KOPT-K1 (cell line): ENCODE results near the gene FHIP1B.

Experiments used
- H3K27ac ChIP-seq: fragments of 200-600 bp; sonication (generic); 2 replicates; pipeline ENCODE4 v1.5.1; 2016; ENCODE audit warnings: antibody characterized with exemption, mild to moderate bottlenecking, low read depth, low read length; ENCODE audit not compliant: poor library complexity, severe bottlenecking
- H3K36me3 ChIP-seq: fragments of 200-600 bp; sonication (generic); 2 replicates; pipeline ENCODE4 v1.5.1; 2017; ENCODE audit warnings: antibody characterized with exemption, mild to moderate bottlenecking, low read length, moderate library complexity; ENCODE audit not compliant: insufficient read depth
- H3K9me3 ChIP-seq: fragments of 200-600 bp; sonication (generic); 2 replicates; pipeline ENCODE4 v1.5.1; 2017; ENCODE audit warnings: antibody characterized with exemption, low read length, mild to moderate bottlenecking; ENCODE audit not compliant: insufficient read depth, poor library complexity, severe bottlenecking

FHIP1B gene

DNA sequence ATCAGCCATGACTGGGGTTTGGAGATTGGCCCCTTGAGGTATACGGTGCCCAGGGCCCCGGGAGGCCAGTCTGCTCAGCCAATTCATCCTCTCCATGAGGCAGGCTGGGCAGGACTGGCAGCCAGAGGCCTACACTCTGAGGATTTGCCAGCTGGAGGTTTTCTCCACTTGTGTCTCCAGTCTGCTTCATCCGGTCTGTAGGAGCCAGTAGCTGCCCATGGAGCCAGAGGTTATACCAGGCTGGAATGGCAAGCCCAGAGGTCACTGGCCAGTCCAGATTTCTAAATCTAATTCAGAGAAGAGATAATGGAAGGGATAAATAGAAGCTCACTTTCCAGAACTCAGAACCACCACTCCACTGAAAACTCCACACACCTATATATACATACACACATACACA, 10.0 kb downstream of the FHIP1B start:
- no peak overlapping the region for H3K27ac ChIP-seq
- H3K9me3 ChIP-seq = no peaks in the 10 kb centered on the region

DNA sequence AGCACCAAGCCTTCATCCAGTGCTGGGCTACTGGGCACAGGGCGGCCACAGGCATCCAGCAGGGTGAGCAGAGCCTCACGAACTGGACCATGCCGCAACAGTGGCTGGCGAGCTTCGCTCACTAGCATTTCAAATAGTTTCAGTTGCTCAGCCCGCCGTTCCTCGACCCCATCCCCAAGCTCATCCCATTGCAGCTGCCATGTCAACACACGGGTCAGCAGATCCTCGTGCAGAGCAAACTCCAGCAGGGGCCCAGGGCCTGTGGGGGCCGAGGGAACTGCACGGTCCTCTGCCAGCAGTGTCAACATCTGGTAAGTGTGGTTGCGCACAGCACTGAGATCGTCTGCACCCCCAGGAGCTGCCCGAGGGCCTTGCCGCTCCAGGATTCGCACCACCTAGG, 10.6 kb downstream of the FHIP1B start:
- no peaks in the 10 kb centered on the region for H3K9me3 ChIP-seq
- no peak overlapping the region for H3K27ac ChIP-seq
- peaks cover 54% of the 10 kb centered on the region for H3K36me3 ChIP-seq

More for the DNA sequence above, 10.0 kb downstream of the FHIP1B start:
- H3K36me3 ChIP-seq = peaks cover 51% of the 10 kb centered on the region

DNA sequence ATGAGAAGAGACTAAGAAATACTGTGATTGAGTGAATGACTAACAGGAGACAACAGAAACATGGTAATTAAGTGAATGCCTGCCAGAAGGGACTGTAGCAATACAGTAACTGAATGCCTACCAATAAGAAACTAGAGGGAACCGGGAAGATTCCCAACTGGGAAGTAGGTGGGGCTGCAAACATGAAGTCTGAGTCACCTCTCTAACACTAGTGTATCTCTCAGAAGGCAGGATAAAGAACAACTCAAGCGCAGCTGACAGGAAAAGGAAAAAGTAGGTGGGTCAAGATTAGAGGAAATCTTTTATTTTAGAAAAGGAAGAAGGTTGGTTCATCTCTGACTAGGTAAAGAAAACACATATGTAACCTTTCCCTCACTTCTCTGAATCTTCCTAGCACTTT, 15.1 kb downstream of the FHIP1B start:
- H3K36me3 ChIP-seq = peaks cover 96% of the 10 kb centered on the region
- no peak overlapping the region for H3K27ac ChIP-seq
- H3K9me3 ChIP-seq = no peaks in the 10 kb centered on the region

DNA sequence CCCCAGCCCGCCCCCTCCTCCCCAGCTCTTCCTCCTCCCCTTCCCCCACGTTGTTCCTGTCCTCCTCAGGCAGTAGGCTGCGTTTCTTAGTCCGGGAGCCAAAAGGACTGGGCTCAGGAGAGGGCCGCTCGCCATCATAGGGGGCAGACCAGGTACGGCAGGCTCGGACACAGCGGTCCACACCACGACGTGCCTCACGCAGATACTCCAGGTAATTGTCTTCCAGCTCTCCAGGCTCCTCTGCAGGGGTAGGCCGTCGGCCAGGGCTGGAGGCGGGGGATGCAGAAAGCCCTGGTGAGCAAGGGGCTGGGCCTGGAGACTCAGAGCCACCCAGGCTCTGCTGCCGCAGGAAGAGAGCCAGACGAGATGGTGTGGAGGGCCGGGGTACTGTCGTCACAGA, 16.7 kb downstream of the FHIP1B start:
- H3K9me3 ChIP-seq = no peaks in the 10 kb centered on the region
- no peak overlapping the region for H3K27ac ChIP-seq
- H3K36me3 ChIP-seq = peaks cover 87% of the 10 kb centered on the region

DNA sequence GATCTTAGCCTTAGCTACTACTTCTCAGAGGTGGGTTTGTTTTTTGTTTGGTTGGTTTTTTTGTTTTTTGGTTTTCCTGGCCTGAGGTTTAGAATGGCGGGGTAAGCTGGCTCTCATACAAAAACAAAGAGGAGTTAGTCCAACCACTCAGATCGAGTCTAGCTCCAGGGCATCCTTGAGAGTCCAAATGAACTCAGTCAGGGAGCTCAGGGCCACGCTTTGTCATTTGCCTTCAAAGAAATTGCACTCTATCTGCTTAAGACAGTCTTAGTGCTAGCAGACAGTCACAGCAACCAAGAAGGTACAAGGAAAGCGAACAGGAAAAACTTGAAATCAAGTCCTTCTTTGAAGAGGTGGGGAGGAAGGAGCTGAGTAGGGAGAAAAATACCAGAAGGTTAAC, 17.9 kb downstream of the FHIP1B start:
- Histone ChIP-seq H3K27ac (no peak overlapping the region), H3K36me3 (peaks cover 85% of the 10 kb centered on the region), H3K9me3 (no peaks in the 10 kb centered on the region)

DNA sequence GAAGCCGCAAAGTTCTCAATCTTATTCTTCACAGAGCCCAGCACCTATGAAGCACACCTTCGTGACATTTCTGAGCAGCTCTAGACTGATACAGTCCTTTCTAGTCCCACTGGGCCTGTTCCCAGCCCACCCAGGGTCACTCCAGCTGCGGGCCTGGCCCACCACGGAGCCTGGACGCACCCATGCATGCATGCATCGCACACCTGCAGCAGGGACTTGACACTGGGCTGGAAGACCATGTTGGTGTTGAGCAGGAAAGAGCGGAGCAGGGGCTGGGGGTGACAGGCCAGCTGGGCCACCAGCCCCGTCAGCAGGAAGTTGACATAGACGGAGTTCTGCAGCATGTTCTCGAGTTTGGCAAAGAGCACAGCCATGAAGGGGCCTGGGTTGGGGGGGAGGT, 19.9 kb downstream of the FHIP1B start:
- Histone ChIP-seq H3K9me3 (no peaks in the 10 kb centered on the region), H3K36me3 (peaks cover 85% of the 10 kb centered on the region), H3K27ac (no peak overlapping the region)

DNA sequence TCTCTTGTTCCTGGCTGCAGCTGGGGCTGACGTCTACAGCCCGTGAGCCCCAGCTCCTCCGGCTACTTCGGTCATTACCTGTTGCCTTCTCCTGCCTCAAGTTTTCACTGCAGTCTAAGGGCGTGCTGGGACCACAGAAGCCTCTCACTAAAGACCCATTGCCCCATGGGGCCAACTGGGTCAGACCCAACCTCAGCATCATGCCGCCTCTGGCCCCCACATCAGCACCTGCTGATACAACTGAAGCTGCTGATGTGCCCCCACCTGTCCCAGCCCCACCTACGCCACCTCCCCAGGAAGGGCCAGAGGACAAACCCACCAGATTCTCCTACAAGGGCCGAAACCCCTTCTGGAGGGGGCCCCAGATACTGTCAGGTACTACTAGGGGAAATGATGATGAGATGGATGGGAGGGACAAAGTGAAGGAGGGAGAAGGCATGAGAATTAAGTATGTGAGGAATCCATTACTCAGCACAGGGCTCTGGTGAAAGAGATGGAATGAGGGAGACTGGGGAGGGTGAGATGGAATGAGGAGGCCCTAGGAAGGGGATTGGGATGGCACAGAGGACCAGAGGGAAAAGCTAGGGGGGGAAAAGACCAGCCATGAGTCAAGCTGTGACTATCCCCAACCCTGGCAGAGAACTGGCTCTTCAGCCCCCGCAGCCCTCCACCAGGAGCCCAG, 24.0 kb downstream of the FHIP1B start:
- Histone ChIP-seq H3K36me3 (peaks cover 60% of the 10 kb centered on the region), H3K27ac (no peak overlapping the region), H3K9me3 (no peaks in the 10 kb centered on the region)

DNA sequence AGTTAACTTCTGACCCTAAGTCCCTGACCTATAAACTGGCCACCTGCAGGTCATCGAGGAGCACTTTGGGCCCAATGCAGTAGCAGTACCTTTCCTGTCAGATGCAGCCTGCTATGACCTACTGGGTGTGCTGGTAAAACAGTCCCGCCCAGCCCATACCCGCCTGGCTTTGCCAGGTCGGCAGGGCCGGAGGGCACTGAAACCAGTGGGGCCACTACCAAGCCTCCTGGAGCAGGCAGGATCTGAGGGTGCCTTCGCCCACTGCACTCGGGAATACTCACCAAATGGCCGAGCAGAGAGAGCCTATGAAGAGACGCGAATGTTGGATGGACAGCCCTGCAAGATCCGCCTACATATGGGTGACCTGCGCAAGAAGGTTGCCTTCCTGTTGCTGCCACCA, 24.6 kb downstream of the FHIP1B start:
- H3K36me3 ChIP-seq = peaks cover 61% of the 10 kb centered on the region
- no peak overlapping the region for H3K27ac ChIP-seq
- H3K9me3 ChIP-seq = no peaks in the 10 kb centered on the region

DNA sequence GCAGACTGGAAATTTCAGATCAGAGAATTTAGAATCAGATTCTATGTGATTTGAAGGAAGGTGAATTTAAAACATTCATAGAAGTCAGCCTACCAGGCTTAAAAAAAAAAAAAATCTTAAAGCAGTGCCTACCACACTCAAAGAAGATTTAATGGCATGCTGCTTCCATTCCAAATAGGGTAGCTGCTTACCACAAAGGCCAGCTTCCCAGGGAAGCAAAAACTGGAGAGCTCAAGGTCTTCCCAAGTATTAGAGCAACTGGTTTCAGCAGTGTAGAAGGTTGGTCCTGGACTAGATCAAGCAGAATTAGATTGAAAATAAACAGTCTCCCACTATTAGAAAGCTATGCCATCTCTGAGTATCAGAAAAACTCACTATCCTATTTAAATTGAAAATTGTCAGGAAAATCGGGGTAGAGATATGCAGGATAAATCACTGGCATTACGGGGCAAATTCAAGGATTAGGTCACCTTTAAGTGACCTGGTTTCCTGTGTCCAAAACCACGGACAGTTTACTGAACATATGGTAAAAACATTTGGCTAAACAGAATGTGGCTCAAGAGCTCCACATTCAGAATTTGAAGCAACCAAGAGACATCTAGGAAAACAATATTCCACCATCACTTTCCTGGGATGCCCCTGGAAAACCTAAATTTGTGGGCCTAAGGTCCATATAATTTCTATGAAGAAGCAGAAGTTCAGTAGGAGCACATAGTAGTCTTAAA, 27.8 kb downstream of the FHIP1B start:
- no peaks in the 10 kb centered on the region for H3K9me3 ChIP-seq
- H3K36me3 ChIP-seq = peaks cover 42% of the 10 kb centered on the region
- no peak overlapping the region for H3K27ac ChIP-seq

DNA sequence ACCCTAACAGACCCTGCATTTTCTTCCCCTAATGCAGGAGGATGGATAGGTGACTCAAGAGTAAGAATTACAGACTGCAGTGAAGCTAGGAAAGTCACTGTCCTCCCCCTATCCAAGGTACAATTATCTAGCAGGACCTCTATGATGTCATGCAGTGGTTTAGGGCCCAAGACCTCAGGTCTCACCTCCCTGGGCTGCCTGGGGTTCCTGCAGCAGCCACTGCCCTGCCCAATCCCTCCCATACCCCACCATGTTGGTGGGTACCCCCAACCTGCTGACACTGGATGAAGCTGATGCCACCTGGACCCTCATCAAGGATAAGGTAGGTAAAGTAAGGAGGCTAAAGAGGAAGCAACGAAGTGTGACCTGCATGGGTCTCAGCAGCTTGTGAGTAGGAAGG, 29.1 kb downstream of the FHIP1B start, which contains the start of gene C11orf42:
Gene C11orf42, plus strand, starts transcription at position 192 of the 400 bp plus-strand sequence. Its CDS starts 59 bp downstream, at position 251.
- Histone ChIP-seq H3K36me3 (peaks cover 30% of the 10 kb centered on the region), H3K27ac (no peak within 1 kb of the TSS), H3K9me3 (no peaks in the 10 kb centered on the region)

DNA sequence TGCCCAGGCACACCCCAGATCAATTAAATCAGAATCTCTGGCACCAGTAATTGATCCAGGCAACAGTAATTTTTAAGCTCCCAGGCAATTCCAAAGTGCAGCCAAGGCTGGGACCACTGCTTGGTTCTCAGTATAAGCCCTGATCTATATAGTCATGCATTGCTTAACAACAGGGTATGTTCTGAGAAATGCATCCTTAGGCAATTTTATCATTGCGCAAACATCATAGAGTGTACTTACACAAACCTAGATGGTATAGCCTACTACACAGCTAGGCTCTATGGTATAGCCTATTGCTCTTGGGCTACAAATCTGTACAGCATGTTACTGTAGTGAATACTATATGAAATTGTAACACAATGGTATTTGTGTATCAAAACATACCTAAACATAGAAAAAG, 29.7 kb downstream of the FHIP1B start:
- Histone ChIP-seq H3K36me3 (peaks cover 23% of the 10 kb centered on the region), H3K9me3 (no peaks in the 10 kb centered on the region), H3K27ac (no peak overlapping the region)

DNA sequence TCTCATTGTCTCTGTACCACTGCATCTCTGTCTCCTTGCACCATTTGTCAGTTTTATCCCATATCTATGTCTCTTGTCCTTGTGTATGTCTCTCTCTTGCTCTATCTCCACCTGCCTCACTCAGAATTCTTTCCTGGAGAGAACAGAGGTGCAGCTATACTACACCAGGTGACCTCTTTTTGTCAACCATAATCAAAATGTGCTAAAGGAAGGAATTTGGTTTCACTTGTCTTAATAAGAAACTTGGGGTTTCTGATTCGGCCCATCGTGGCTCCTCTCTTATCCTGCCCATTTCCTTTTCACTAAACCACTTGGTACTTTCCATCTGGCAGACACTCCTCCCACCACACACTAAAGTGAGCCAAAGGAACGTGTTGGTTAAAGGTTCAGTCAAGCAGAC, 31.1 kb downstream of the FHIP1B start:
- Histone ChIP-seq H3K27ac (no peak overlapping the region), H3K36me3 (peaks cover 16% of the 10 kb centered on the region; the same call in 1 of the 2 replicates)

DNA sequence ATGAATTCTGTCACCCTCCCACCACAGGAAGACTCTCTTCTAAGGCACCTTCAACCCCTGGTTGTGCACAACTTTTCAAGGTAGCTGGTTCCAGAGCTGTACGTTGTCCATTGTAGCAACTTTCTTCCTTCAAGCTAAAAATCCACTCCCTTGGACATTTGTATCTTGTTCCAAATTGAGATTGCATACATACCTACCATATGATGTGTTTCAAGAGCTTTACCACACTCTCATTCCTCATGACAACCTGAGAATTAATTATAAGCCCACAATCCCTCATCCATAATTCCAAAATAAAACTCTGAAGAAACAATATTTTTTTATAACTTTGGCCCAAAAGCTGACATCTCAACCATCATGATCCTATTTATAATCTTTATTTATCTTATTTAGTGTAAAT, 32.4 kb downstream of the FHIP1B start:
- Histone ChIP-seq H3K9me3 (no peaks in the 10 kb centered on the region), H3K27ac (no peak overlapping the region), H3K36me3 (peaks cover 13% of the 10 kb centered on the region; the same call in 1 of the 2 replicates)

More for the DNA sequence above, 31.1 kb downstream of the FHIP1B start:
- H3K9me3 ChIP-seq = no peaks in the 10 kb centered on the region

DNA sequence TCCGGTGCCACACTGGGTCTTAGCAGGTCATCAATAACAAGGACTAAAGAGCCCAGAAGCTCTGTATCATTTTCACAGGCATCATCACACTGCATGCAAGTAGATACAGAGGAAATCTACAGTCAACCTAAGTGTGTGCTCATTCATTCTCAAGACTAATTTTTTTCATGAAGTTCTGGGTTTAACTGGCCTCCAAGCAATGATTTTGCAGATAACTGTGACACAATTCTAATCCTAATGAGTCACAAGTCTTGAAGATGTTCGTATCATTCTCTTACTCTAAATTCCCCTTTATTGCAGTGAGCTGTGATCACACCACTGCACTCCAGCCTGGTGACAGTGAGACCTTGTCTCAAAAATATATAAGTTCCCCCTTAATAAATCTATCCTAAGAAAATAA, 33.0 kb downstream of the FHIP1B start:
- H3K27ac ChIP-seq = no peak overlapping the region
- H3K9me3 ChIP-seq = no peaks in the 10 kb centered on the region
- peaks cover 10% of the 10 kb centered on the region; the same call in 1 of the 2 replicates for H3K36me3 ChIP-seq

DNA sequence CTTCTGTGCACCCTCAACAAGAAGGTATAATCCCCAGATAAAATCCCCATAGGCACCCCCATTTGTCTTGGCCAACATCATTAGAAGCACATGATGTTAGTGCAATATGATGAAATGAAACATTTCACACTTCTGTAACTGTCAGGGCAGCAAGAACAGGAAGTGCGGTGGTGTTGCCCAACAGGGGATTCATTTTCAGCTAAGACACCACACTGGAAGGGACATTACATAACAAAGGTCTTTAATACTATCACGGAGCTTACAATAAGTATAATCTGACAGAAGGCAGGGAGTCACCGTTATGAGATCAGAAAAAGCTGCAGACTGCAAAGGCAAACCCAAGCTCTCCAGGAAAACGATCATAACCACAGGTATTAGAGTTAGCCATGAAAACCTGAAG, 33.5 kb downstream of the FHIP1B start:
- no peaks in the 10 kb centered on the region for H3K9me3 ChIP-seq
- peaks cover 9% of the 10 kb centered on the region; the same call in 1 of the 2 replicates for H3K36me3 ChIP-seq
- no peak overlapping the region for H3K27ac ChIP-seq
